HepG2 (cell line): ENCODE results near the gene SERPINI1. TPM values are rescaled to one million over a fixed set of nuclear protein-coding genes. Genes with fewer than 3 reads are reported as not detected.

ENCODE experiments used
- ATF3 ChIP-seq: sonication (generic); formaldehyde crosslinking; IDR thresholded peaks from 2 replicates; pipeline ENCODE4 v1.4.0; 2020; ENCODE audit warnings: missing genetic modification reagents
- CEBPG ChIP-seq: IDR thresholded peaks from 2 replicates; pipeline ENCODE4 v1.6.1; 2016
- FUBP1 ChIP-seq: sonication (generic); formaldehyde crosslinking; IDR thresholded peaks from 2 replicates; pipeline ENCODE4 v1.5.1; 2020; ENCODE audit warnings: missing genetic modification reagents, mild to moderate bottlenecking, borderline replicate concordance
- HDAC2 ChIP-seq: sonication (generic); formaldehyde crosslinking; IDR thresholded peaks from 2 replicates; pipeline ENCODE4 v1.4.0; 2020; ENCODE audit warnings: missing genetic modification reagents
- KLF11 ChIP-seq: IDR thresholded peaks from 2 replicates; pipeline ENCODE4 v1.6.1; 2016; ENCODE audit warnings: missing compliant biosample characterization
- MIER3 ChIP-seq: IDR thresholded peaks from 2 replicates; pipeline ENCODE4 v1.6.1; 2016; ENCODE audit warnings: missing compliant biosample characterization, borderline replicate concordance
- NCOA2 ChIP-seq: sonication (generic); formaldehyde crosslinking; IDR thresholded peaks from 2 replicates; pipeline ENCODE4 v1.8.0; 2022; ENCODE audit warnings: inconsistent platforms
- RXRB ChIP-seq: IDR thresholded peaks from 2 replicates; pipeline ENCODE4 v1.6.1; 2016; ENCODE audit warnings: borderline replicate concordance, missing genetic modification reagents, missing compliant biosample characterization
- SAP130 ChIP-seq: IDR thresholded peaks from 2 replicates; pipeline ENCODE4 v1.6.1; 2016; ENCODE audit warnings: low read depth
- SMAD9 ChIP-seq: sonication (generic); formaldehyde crosslinking; IDR thresholded peaks from 2 replicates; pipeline ENCODE4 v1.5.1; 2020; ENCODE audit warnings: mild to moderate bottlenecking, missing genetic modification reagents
- SRSF9 ChIP-seq: fragments of 200-400 bp; formaldehyde crosslinking; IDR thresholded peaks from 2 replicates; pipeline ENCODE4 v1.6.1; 2018; ENCODE audit warnings: borderline replicate concordance, mild to moderate bottlenecking, low read depth, low read length; ENCODE audit not compliant: insufficient read depth, poor library complexity, severe bottlenecking
- XBP1 ChIP-seq: sonication (generic); formaldehyde crosslinking; IDR thresholded peaks from 2 replicates; pipeline ENCODE4 v1.5.0; 2020; ENCODE audit warnings: missing genetic modification reagents
- ZBTB39 ChIP-seq: sonication (generic); formaldehyde crosslinking; IDR thresholded peaks from 2 replicates; pipeline ENCODE4 v1.5.0; 2020; ENCODE audit warnings: missing genetic modification reagents
- ZBTB40 ChIP-seq, 2 experiments: fragments of 450-650 bp in 1 of 2; sonication (generic) in 1 of 2; formaldehyde crosslinking in 1 of 2; IDR thresholded peaks; 2 replicates each; pipeline versions ENCODE4 v1.6.1 to v1.8.0; 2016 to 2022; ENCODE audit warnings: antibody characterized with exemption in 1 of 2, mild to moderate bottlenecking in 1 of 2, missing genetic modification reagents in 1 of 2
- ZBTB8A ChIP-seq: sonication (generic); formaldehyde crosslinking; IDR thresholded peaks from 2 replicates; pipeline ENCODE4 v1.4.0; 2020; ENCODE audit warnings: mild to moderate bottlenecking, low read depth, missing genetic modification reagents, borderline replicate concordance
- ZFYVE20 ChIP-seq: sonication (generic); formaldehyde crosslinking; IDR thresholded peaks from 2 replicates; pipeline ENCODE4 v1.8.0; 2023; ENCODE audit warnings: low read depth, mild to moderate bottlenecking, moderate library complexity, missing genetic modification reagents, borderline replicate concordance
- ZNF605 ChIP-seq: sonication (generic); formaldehyde crosslinking; IDR thresholded peaks from 2 replicates; pipeline ENCODE4 v1.8.0; 2022; ENCODE audit warnings: mild to moderate bottlenecking, missing genetic modification reagents
- ZNF720 ChIP-seq: sonication (generic); formaldehyde crosslinking; IDR thresholded peaks from 2 replicates; pipeline ENCODE4 v1.4.0; 2020; ENCODE audit warnings: missing genetic modification reagents
- polyA plus RNA-seq, 8 experiments: library from polyadenylated mRNA; depleted of rRNA in 3 of 8; stranded (reverse) in 7 of 8; unstranded in 1 of 8; fragments of >200 nt; fragmentation: Illumina TruSeq in 4 of 8; extraction: Trizol in 4 of 8; gene quantifications; 2 replicates each; pipeline versions ENCODE4 v1.2.1 to v1.2.3, GENCODE V29; 2011 to 2016; ENCODE audit warnings: low read depth in 4 of 8, missing spikeins in 1 of 8, mixed read lengths in 1 of 8; ENCODE audit not compliant: insufficient read depth in 1 of 8
- total RNA-seq, 5 experiments: library from RNA; depleted of rRNA; stranded (reverse); fragments of >200 nt; fragmentation: Illumina TruSeq; extraction: Trizol; gene quantifications; 2 replicates each; pipeline ENCODE4 v1.2.3, GENCODE V29; 2016; ENCODE audit warnings: low read depth in 1 of 5

SERPINI1 gene
- total and polyA plus RNA-seq, 2 of the 13 experiments (the other 11 are each of a cell fraction or from before 2014, with no cell fraction given), result 14.7 to 58.0 TPM

GRCh38 chr3:167716920-167717319 is 18.6 kb upstream of the SERPINI1 start (continued):
- TF ChIP-seq ZBTB39, result no peak
- TF ChIP-seq ZBTB40 (IDR thresholded peaks at IDR 0.05), result peak; percentile 23; the same call in 1 of the 2 replicates
- no peak; the same call in 1 of the 2 replicates for TF ChIP-seq ZBTB40 (CRISPR knock-in tag; IDR thresholded peaks at IDR 0.05)
- no peak for TF ChIP-seq ATF3 (CRISPR knock-in tag)
- peak; percentile 44 for TF ChIP-seq NCOA2 (CRISPR knock-in tag)
- no peak for TF ChIP-seq KLF11 (CRISPR knock-in tag)
- no peak for TF ChIP-seq ZNF720 (CRISPR knock-in tag)
- TF ChIP-seq XBP1 (CRISPR knock-in tag), result no peak
- peak; percentile 71 for TF ChIP-seq SAP130 (CRISPR knock-in tag)
- no peak for TF ChIP-seq ZBTB8A (CRISPR knock-in tag)
- no peak for TF ChIP-seq SRSF9
- no peak for TF ChIP-seq SMAD9 (CRISPR knock-in tag)
- TF ChIP-seq ZNF605 (CRISPR knock-in tag), result no peak
- TF ChIP-seq HDAC2, result peak; percentile 55; the same call in 1 of the 2 replicates
- TF ChIP-seq ZFYVE20 (CRISPR knock-in tag), result no peak
- 0 out of 2 replicates have a peak, but pooled peaks have one; percentile 31 for TF ChIP-seq RXRB (CRISPR knock-in tag)
- no peak for TF ChIP-seq MIER3 (CRISPR knock-in tag)
- no peak for TF ChIP-seq FUBP1 (CRISPR knock-in tag)
- peak; percentile 82 for TF ChIP-seq CEBPG
